HTERT RPE-1 (cell line): ENCODE measurements around the gene NRP1.
"Not testable (repeated sequence)": the region's sequence is repeated elsewhere in the genome, so short reads cannot be mapped to it uniquely, and the experiment has no call there.

Experiments
- in situ Hi-C: fragments of 300-500 bp; cut with MboI; formaldehyde crosslinking; loops from 4 replicates; pipeline ENCODE4 v1.14.3; 2020; ENCODE audit warnings: low sequenced_read_pairs

Gene NRP1

DNA sequence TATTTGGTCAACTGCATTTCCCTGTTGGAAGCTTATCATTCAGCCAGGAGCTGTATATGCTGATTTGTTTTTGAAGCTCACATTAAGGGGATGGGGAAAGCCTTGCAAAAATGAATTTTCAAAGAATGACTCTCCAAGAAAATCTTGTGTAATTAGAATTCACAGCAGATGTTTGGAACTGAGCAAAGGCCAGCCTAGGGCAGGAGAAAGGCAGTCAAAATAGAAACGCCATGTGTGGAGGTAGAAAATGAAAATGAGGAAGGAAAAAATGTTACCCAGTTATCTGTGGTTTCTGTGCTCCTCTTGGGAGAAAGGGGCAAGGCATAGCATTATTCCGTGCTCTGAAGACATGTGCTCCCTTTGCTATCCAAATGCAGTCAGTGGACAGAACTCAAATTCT lies 93.5 kb downstream of the NRP1 start:
- in situ Hi-C loops: no loop called here

DNA sequence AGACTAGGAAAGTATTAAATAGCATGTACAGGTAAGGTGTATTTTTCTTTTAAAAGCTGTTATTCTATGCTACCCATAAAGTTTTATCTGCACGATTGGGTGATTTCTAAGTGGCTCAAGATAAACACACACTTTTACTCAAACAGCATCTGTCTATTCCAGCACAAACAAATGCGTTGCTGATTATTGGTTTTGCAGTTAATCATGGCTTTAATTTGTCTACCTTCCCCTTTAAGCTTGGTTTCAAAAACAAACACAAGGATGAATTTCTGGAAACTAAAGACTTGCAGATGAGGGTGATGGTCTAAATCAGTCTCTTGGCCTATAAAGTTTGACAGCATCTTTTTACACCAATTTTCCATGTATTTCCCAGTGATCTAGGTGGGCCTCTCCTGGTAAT lies 94.2 kb downstream of the NRP1 start:
- in situ Hi-C loops: no loop called here

DNA sequence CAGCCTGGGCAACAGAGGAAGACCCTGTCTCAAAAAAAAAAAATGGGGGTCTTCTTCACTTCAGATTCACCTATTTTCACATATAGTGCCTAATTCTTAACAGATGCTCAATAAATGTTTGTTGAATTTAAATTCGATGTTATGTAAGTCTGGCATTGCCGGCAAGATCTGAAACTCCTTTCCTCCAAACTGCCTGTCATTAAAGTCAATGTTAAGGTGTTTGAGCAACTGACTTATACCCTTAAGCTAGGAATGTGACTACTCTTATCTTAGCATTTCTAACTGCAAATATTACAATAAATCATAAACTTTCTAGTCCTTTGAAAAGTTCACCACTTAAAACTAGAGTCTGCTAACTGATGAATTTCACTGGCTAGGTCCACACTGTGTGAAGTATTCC lies 95.2 kb downstream of the NRP1 start:
- in situ Hi-C loops: no loop called here

DNA sequence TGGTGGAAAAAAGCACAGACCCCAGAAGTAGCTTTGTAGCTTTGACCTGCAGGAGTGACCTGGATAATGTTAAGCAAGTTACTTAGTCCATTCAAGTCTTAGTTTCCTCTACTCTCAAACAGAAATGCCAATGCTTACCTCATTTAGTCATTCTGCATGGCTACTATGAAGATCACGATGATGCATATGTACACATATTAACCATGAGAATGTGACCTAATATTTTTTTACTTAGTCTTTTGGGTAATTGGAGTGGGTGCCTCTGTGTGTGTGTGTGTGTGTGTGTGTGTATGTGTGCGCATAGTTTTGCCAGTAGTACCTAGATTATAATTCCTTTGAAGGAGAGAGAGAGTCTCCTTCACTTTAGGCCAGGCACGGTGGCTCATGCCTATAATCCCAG lies 95.8 kb downstream of the NRP1 start:
- in situ Hi-C loops: no loop called here

DNA sequence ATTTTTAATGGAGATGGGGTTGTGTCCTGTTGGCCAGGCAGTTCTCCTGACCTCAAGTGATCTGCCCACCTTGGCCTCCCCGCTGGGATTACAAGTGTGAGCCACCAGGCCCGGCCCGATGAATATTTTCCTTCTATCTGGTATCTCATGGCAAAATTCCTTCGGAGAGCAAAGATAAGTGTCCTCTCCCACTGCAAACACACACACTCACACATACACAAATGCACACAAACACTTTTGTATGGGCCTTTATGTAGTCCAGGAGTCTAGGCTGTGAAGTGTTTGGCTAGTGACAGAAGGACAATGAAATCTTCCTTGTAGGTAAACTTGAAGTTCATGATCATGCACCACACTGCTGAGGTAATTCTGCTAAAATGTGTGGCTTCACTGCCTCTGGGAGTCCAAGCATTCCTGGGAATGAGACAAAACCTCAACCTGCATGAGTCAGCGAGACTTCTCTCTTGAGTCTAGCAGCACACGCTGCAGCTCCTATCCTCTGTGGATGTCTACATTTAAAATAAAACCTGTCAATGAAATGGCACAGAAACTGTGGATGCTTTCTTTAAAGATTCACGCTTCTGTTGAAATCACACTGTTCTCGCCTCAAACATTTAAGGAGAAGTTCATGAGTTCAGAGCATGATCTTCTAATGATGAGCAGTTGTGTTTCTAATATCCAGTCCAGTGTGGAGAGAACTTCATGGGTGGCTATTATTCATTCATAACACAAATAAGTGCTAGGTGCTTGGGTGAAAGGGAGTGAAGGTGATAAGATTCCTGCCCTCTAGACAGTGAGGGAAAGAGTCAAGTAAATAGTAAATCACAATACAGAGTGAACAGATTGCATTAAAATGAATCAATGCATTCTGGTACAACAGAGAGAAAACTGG lies 96.5 kb downstream of the NRP1 start:
- in situ Hi-C loops: no loop called here

DNA sequence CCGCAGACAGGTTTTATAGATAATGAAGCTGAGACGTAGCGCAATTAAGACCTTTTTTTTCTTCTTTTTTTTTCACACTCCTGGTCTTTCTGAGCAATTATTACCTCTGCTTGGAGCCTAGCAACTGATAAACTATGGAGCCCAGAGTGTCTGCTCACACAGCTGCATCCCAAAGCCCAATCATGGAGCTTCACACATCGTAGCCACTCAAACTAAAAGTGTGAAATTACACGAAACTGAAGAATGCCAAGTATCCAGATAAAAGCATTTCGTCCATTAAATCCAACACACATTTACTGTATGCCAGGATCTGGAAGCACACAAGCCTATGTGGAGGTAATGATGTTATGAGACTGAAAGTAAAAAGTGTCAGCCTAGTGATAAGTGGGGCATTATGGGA lies 97.6 kb downstream of the NRP1 start:
- in situ Hi-C loops: no loop called here

DNA sequence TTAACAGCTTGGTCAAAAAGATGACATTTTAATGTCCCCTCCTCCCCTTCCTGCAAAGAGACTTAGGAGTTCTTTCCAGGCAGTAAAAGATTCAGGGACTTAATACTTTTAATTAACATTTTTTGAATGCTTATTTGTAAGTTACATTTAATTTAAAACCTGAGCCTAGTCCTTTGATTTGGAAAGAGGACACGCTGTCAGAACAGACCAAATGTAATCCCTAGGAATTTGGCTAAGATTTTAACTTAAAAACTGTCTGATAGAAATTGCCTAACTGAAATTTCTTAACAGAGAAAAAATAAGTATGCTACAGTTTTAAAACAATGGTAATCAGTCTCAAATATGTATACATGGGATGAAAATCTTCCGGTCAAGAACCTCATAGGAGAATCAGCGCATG lies 98.5 kb downstream of the NRP1 start:
- in situ Hi-C loops: no loop called here

DNA sequence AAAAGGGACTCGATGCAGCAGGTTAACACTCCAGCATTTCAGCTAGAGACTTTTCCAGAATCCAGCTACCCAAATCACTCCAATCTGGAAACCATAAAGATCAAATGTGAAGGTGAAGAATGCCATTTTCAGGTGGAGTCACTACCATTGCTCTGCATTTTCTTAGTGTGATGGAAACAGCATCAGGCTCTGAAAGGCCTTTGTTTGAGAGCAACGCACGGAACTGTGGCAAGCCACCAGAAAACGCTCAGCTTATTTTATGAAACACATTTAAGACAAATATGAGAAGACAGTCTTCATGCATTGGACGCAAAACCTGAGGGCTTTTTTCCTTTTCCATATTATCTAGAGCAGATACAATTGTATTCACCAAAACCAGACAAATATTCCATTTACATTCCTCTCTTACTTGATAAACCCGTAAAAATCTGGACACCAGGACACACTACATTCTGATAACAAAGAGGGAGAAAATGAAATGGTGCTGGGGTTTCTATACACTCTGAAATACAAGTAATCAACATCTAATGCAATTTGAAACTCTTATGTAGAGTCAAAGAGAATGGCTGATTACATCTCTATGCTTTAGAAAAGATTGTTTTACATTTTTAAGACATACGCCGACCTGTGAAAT lies 99.1 kb downstream of the NRP1 start:
- in situ Hi-C loops: no loop called here

DNA sequence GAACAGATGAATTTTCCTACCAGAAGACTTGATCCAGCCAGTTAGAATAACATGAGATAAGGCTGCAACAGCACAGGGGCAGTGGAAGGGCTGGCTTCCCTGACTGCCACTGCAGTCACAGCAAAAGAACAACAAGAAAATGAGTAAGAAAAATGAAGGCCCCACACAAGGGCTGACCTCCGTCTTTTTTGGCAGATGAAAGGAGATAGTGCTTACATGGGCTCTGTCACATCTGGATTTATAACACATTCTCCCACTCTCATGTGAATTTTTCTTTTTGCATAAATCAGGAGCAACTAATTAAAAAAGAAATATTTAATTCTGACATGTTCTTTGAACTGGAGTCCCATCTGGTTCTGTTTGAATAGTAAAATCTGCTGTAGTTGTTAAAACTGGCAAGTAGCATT lies 99.6 kb downstream of the NRP1 start:
- in situ Hi-C loops: no loop called here

DNA sequence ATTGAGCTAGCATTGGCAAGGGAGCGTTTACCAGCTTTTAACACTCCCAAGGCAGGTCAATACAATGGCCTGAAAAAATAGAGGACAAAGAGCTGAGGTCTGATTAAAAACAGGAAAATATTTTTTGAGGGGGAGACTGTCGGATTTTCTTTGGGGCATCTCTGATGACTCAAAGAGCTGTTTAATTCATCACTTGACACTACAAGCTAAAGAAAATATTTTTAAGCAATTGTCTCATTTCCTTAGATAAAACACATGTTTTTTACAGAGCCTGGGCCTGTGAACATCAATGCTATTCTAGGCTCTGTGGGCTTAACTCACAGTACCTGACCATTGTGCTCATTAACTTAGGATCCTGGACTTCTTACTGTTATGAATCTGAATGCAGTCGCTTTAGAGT lies 100.8 kb downstream of the NRP1 start:
- in situ Hi-C loops: no loop called here

DNA sequence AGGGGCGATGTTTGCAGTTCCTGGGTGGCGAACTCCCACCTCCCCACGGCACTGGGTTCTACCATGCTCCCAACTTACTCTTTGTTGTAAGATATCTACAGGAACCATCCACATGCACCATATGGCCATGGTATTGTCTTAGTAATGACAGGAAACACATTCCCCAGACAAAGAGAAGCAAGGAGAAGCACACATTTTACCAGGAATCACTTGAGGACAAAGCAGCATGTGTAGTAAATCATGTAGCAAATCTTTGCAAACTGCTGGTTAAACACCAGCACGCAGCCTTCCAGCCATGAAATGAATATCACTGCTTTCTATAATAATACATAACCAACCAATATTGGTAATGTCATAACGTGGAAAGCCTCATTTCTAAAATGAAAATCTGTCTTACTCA lies 101.2 kb downstream of the NRP1 start:
- in situ Hi-C loops: no loop called here

DNA sequence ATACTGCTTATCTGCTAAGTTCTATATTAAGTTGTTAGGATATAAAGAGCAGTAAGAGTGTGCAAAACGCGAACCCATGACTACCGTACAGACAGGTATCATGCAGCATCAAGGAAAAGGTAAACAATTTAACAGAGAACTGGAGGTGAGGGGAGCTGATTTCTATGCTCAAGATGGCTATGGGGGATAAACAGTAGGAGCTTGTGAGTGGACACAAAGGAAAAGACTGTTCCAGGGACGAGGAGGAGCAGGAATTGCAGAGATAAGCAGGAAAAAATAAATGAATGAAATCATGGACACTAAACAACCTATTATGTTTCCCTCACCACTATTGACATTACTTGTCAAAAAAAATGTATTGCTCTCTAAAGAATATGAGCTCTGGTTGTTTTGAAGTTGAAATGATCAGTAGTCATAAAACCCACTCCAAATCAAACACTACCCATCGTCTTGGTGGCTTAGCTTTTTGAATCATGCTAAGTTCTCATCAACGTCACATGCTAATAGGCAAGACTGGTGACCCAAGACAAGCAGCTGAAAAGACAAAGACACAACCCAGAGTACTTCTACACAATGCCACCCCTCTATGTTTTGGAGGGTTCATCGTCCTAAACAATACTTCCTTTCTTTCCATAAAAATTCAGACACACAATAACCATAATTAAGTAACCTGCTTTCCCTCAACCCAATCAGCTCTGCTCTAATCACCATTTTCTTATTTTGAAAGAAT lies 102.7 kb downstream of the NRP1 start:
- in situ Hi-C loops: no loop called here

DNA sequence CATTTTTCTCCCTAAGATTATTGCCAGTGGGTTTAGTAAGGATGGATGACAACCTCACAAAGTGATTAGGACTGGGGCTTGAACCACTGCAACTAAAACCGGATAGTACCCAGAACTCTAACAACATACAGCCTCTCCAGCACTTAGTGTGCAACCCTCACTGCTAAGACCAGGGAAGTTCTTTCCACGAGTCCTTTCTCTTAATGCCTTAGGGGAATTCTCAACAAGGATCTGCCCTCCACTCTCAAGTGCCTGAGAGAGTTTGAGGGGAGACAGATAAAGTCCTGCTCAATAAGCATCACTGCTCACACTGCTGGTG lies 104.6 kb downstream of the NRP1 start:
- in situ Hi-C loops: no loop called here

DNA sequence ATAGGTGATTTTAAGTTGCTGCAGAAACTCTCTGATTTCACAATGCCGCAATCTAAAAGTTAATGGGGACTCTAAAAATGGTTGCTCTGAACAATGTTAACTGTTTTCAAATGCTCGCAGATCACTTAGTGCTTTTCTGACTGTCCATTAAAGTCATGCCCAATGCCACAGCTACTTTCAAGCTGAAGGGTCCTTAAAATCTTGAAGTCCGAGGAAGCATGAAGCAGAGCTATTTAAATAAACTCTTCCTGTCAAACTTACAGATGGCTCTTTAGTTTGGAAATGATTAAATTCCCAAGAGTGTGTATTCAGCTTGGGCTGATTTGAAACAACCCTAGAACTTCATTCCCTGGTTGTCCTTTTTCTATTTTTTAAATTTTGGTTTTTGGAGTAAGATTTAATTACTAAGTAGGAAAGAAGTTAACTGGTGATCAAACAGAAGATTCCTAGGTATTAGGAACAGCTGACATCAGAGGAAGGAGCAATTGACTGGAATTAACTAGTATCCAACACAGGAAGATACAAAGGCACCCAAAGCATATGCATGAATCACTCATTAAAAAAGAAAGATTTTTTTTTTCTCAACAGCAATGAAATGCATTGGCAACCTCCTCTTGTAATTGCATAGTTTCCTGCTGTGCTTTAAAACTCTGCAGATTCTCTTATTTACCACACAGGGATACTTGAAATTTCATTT lies 105.1 kb downstream of the NRP1 start:
- in situ Hi-C loops: no loop called here

DNA sequence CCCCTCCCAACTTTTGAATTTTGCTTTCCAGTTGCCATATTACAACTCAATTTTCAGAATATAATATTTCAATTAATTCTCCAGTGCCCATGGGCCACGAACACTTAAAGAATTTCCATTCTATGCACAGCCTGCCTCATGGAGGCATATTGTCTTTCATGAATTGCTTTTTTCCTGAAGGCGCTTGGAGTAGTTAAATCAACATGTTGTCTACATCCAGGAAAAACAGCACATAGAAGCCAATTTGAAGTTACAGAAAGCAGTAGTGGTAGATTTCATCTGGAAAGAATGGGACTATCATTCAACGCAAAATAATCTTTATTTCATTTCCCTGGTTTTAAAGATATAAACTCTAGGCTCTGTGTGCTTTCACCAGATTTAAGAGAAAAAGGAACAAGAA lies 106.0 kb downstream of the NRP1 start:
- in situ Hi-C loops: no loop called here

DNA sequence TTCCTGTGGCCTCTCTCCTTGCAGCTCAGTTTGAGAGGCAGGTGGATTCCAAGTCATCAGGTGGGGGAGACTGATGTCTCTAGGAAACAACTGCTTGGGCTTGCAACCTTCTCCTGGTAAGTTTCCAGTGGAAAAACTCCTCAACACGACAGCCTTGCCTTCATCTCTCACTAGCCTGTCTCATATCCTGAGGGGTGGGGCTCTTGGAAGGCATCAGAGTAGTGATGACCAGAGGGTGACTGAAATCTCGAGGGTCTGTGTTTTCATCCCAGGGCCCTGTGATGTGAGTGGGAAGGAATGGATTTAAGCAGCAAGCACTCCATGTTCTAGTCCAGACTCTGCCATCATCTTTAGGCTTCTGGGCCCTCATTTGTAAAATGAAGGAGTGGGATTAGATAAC lies 107.0 kb downstream of the NRP1 start:
- in situ Hi-C loops: no loop called here

DNA sequence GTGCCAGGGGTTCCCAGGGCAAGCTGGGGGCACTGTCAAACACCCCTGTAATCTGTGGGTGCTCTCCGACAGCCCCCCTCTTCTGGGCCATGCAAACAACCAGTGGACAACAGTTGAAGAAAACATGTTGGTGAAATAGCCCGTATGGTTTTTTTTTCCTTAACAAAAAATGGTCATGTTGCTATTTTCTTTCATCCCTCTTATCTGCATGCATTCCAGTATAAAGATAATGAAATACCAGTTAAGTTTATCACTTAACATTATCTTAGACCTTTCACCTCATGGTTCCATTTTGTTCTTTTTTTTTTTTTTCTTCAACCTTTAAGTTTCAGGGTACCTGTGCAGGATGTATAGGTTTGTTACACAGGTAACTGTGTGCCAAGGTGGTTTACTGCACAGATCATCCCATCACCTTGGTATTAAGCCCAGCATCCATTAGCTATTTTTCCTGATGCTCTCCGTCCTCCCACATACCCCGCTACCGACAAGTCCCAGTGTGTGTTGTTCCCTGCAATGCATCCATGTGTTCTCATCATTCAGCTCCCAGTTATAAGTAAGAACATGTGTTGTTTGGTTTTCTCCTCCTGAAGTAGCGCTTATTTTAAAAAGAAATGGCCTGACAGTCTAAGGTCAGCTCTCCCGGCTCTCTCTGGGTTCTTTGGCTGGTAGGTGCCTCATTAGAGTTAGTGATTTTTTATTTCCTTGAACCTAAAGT lies 110.1 kb downstream of the NRP1 start:
- in situ Hi-C loops: no loop called here

DNA sequence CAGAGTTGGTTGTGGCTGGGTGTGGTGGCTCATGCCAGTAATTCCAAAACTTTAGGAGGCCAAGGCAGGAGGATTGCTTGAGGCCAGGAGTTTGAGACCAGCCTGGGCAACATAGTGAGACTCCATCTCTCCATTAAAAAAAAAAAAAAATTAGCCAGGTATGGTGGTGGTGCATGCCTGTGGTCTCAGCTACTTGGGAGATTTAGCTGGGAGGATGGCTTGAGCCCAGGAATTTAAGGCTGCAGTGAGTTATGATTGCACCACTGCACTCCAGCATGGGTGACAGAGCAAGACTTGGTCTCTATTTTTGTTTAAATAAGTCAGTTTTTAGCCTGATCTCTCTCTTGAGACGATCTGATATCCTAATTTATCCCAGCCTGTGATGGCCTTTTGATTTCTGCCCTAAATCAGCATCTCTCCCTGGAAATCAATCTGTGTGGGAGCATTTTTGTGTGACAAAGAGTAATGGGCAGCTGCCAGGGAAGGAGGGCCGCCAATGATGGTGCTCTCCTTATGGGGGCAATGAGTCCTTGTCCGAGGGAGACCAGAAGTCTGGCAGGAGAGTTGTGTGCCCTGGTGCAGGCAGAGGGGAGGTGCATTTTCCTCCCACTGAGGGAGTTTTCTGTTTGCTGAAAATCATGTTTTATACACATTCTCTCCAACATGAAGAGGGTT lies 111.0 kb downstream of the NRP1 start:
- in situ Hi-C loops: no loop called here

DNA sequence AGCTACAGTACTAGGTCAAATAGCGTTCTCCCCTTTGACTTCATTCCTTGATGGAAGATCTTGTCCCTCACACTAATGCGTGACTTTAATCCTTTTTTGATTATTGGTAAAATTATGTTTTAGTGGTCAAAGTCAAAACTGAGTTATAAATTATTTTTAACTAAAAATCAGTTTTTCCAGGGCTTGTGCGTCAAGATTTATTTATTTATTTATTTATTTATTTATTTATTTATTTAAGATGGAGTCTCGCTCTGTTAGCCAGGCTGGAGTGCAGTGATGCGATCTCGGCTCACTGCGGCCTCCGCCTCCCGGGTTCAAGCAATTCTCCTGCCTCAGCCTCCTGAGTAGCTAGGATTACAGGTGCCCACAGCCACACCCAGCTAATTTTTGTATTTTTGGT lies 112.2 kb downstream of the NRP1 start:
- in situ Hi-C loops: not testable (repeated sequence)

DNA sequence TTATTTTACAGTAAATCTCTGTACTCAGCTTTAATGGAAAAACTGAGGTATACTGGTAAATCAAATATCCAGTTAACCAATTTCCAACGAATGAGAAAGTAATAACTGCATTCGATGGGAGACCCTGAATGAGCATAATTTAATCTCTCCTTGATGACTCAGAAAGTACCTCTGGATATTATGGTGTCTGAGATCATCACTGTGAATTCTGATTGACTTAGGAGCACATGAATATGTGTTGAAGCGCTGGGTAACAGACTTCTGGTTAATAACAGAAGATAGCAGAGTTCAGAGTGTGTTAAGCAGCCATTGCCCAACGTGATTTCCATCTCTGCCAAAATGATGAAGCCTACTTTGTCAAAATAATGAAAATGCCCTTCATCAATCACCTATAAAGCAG lies 116.6 kb downstream of the NRP1 start:
- in situ Hi-C loops: no loop called here
